Measurements from ENCODE around the gene KRT9. TPM values are rescaled to one million over a fixed set of nuclear protein-coding genes. Genes with fewer than 3 reads are reported as not detected.

The KRT9 gene
- total RNA-seq, 4 donors from 2014 or later: not detected

- ATAC-seq (ENCODE audit: low FRiP score): no peak
- TF ChIP-seq CTCF (IDR thresholded peaks at IDR 0.05): no peak
- DNase-seq (ENCODE audit: low spot score): no peak
Observed at GRCh38 chr17:41528959-41529353, 42.9 kb downstream of the KRT9 start.

GRCh38 chr17:41527063-41528023, 44.5 kb downstream of the KRT9 start:
- ATAC-seq (ENCODE audit: low FRiP score) (no peak), DNase-seq (ENCODE audit: low spot score) (no peak)
- no peak for TF ChIP-seq CTCF (IDR thresholded peaks at IDR 0.05)

GRCh38 chr17:41524261-41524660, 47.6 kb downstream of the KRT9 start:
- no peak for ATAC-seq (ENCODE audit: low FRiP score)
- no peak for TF ChIP-seq CTCF (IDR thresholded peaks at IDR 0.05)
- no peak for DNase-seq (ENCODE audit: low spot score)

- ATAC-seq (ENCODE audit: low FRiP score) (no peak), DNase-seq (ENCODE audit: low spot score) (no peak)
- no peak for TF ChIP-seq CTCF (IDR thresholded peaks at IDR 0.05)
Observed at GRCh38 chr17:41523787-41524186, 48.1 kb downstream of the KRT9 start.

- no peak for ATAC-seq (ENCODE audit: low FRiP score)
- TF ChIP-seq CTCF (IDR thresholded peaks at IDR 0.05): no peak
- DNase-seq (ENCODE audit: low spot score): no peak
Observed at GRCh38 chr17:41523225-41523593, 48.6 kb downstream of the KRT9 start.

GRCh38 chr17:41522301-41523224, 49.3 kb downstream of the KRT9 start:
- no peak for TF ChIP-seq CTCF (IDR thresholded peaks at IDR 0.05)
- ATAC-seq (ENCODE audit: low FRiP score) (no peak), DNase-seq (ENCODE audit: low spot score) (no peak)
